AG09309 (cell line): ENCODE results near the gene PKD2.
"Not testable (repeated sequence)": the region's sequence is repeated elsewhere in the genome, so short reads cannot be mapped to it uniquely, and the experiment has no call there.

Experiments used
- DNase-seq: peaks from one replicate; pipeline ENCODE4 v3.0.0-alpha.2; 2010; ENCODE audit warnings: low read depth
- H3K4me3 ChIP-seq: 2 replicates; pipeline ENCODE4 v1.5.1; 2011; ENCODE audit warnings: mild to moderate bottlenecking, low read depth, low read length, moderate library complexity; ENCODE audit not compliant: control insufficient read depth
- TF ChIP-seq, protein P1 (sequence below): IDR thresholded peaks from 2 replicates; pipeline ENCODE4 v1.5.1; 2011; ENCODE audit warnings: mild to moderate bottlenecking, low read depth, low read length, inconsistent platforms; ENCODE audit not compliant: insufficient read depth, control insufficient read depth; ENCODE audit errors: missing control alignments

Gene PKD2

DNA sequence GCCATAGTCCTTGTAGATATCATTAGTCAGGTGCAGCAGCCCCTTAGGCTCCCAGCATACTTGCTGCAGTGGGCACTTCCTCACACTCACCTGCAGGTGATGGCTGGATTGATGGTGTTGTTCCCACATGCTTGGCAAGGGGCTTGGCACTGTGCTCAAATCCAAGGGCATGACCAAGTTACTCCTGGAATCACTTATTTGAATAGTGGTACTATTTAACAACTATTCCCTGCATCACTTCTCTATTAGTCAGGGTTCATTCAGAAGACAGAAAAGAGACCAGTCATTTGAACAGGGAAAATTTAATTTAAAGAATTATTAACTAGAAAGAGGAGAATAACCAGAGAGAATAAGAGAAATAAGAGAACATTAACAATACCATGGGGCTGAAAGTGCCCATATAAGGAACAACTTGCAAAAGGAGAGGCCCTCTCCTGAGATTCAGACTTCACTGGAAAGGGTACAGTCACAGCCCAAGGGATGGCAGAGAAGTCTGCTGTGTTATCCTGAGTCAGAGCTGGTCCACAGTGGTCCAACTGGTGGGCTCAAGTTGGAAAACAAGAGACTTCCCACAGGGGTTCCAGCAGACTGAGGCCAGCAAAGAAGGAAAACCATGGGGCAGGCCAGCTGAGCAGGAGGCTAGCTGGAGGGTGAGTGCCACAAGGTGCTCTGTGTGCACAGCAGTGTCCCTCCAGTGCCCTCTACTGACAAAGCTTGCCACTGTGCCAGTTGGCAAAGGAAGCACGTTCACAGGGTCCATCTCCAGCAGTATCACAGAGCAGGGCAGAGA, 22.1 kb upstream of the PKD2 start:
- TF ChIP-seq, protein P1, sequence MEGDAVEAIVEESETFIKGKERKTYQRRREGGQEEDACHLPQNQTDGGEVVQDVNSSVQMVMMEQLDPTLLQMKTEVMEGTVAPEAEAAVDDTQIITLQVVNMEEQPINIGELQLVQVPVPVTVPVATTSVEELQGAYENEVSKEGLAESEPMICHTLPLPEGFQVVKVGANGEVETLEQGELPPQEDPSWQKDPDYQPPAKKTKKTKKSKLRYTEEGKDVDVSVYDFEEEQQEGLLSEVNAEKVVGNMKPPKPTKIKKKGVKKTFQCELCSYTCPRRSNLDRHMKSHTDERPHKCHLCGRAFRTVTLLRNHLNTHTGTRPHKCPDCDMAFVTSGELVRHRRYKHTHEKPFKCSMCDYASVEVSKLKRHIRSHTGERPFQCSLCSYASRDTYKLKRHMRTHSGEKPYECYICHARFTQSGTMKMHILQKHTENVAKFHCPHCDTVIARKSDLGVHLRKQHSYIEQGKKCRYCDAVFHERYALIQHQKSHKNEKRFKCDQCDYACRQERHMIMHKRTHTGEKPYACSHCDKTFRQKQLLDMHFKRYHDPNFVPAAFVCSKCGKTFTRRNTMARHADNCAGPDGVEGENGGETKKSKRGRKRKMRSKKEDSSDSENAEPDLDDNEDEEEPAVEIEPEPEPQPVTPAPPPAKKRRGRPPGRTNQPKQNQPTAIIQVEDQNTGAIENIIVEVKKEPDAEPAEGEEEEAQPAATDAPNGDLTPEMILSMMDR, result peak; percentile 86
- no peak overlapping the region for H3K4me3 ChIP-seq
- DNase-seq, result no peak

DNA sequence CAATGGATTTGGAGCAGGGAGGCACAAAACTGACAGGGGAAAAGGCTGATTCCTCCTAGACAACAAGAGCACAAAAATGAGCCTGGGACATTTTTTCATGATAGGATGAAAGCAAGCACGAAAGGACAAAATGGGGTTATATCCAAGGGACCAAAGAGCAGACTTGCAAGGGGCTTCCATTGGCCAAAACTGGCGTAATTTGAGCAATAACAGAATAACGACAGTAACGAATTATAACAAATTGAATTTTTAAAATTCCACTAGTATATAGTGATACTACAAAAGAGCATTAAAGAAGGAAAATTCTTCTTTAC, 21.6 kb upstream of the PKD2 start:
- H3K4me3 ChIP-seq, result no peak overlapping the region
- TF ChIP-seq, protein P1, result no peak
- DNase-seq, result no peak

DNA sequence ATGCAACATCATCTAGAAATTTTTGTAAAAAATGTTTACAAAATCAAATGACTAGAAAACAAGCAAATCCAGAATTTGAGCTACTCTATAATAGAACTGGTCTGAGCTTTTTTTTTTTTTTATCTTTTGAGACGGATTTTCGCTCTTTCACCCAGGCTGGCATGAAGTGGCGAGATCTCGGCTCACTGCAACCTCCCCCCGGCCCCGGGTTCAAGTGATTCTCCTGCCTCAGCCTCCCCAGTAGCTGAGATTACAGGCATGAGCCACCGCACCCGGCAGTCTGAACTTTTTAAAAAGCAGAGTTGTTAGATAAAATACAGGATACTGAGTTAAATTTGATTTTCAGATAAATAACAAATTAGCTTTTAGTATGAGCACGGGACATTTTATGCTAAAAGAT, 20.9 kb upstream of the PKD2 start:
- H3K4me3 ChIP-seq, result no peak overlapping the region
- TF ChIP-seq, protein P1, result no peak
- no peak for DNase-seq

GRCh38 chr4:87989765-87990164, 17.7 kb upstream of the PKD2 start:
- DNase-seq, result no peak
- TF ChIP-seq, protein P1, result no peak
- no peak overlapping the region for H3K4me3 ChIP-seq

DNA sequence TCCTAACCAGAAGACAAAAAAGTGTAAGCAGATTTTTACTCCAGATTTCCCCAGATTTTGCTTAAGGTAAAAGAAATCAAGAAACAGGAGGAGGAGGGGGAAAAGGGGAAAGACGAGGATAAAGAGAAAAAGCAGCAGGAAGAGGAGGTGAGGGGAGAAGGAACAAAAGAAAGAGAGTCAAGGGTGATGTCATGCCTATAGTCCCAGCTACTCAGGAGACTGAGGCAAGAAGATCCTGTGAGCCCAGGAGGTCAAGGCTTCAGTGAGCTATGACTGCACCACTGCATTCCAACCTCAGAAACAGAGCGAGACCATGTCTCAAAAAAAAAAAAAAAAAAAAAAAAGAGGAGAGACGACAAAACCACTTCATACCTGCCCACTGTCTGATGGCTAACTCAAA, 12.0 kb upstream of the PKD2 start:
- no peak for DNase-seq
- H3K4me3 ChIP-seq, result no peak overlapping the region
- TF ChIP-seq, protein P1, result no peak

DNA sequence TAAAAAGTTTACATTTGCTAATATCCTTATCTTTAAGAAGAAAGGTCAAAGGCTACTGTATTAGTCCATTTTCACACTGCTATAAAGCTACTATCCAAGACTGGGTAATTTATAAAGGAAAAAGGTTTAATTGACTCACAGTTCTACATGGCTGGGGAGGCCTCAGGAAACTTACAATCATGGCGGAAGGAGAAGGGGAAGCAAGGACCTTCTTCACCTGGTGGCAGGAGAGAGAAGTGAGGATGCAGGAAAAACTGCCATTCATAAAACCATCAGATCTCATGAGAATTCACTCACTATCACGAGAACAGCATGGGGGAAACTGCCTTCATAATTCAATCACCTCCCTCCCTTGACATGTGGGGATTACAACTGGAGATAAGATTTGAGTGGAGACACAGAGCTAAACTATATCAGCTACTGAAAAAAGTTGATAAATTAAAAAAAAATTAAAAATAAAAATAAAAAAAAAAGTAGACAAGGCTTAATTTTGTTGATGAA, 8.2 kb upstream of the PKD2 start:
- not testable (repeated sequence) for H3K4me3 ChIP-seq, DNase-seq

DNA sequence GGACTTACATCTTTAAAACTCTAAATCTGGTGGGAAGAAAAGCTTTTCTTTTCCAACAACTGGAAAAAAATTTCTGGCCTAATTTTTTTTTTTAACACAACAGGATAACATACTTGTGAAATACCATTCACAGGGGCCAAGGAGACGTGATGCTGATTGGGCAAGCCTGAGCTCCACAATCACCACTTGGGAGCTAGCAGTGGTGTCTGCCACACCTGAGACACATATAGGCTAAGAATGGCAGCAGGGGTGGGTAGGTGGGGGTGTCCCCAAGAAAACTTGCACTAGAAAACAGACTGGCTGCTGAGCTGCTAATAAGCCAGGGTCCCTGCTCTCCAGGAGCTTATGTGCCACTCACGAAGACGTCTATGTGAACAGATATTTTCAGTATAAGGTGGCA, 5.6 kb upstream of the PKD2 start:
- H3K4me3 ChIP-seq, result no peak overlapping the region
- DNase-seq, result no peak
- TF ChIP-seq, protein P1, result no peak
